Cardiac fibroblast (primary cell): ENCODE data around the gene TLCD2.

ENCODE experiments used
- DNase-seq, 2 donors: peaks; one replicate each; pipeline versions ENCODE4 v3.0.0 to v3.0.0-alpha.2; 2010; ENCODE audit warnings: low read depth in 2 of 2
- H3K4me3 ChIP-seq, 2 donors: replicated peaks in 1 of 2; 1 replicate in 1 of 2; 2 replicates in 1 of 2; pipeline ENCODE4 v1.5.1; 2011; ENCODE audit warnings: low read depth in 2 of 2, low read length in 2 of 2, mild to moderate bottlenecking in 2 of 2, moderate library complexity in 1 of 2
- CTCF ChIP-seq: IDR thresholded peaks from one replicate; pipeline ENCODE4 v1.5.1; 2011; ENCODE audit warnings: low read depth, mild to moderate bottlenecking, low read length, inconsistent platforms

TLCD2 gene

GRCh38 chr17:1753767-1754429 lies 43.7 kb upstream of the TLCD2 start:
- no peak for DNase-seq
- H3K4me3 ChIP-seq, result no peak overlapping the region
- TF ChIP-seq CTCF, result no peak

GRCh38 chr17:1752425-1753262 lies 42.5 kb upstream of the TLCD2 start:
- DNase-seq, result no peak
- H3K4me3 ChIP-seq, result no peak overlapping the region
- TF ChIP-seq CTCF, result no peak

GRCh38 chr17:1750628-1751027 lies 40.5 kb upstream of the TLCD2 start:
- TF ChIP-seq CTCF, result no peak
- DNase-seq, result no peak
- H3K4me3 ChIP-seq, result no peak overlapping the region

GRCh38 chr17:1746975-1747543 lies 36.9 kb upstream of the TLCD2 start:
- no peak overlapping the region for H3K4me3 ChIP-seq
- peak in 1 of 2 donors; percentile 54 for DNase-seq
- TF ChIP-seq CTCF, result no peak

GRCh38 chr17:1745513-1746020 lies 35.4 kb upstream of the TLCD2 start:
- no peak for TF ChIP-seq CTCF
- DNase-seq, result no peak
- no peak overlapping the region for H3K4me3 ChIP-seq

- no peak overlapping the region for H3K4me3 ChIP-seq
- no peak for DNase-seq
- no peak for TF ChIP-seq CTCF
Measured at GRCh38 chr17:1744551-1745512, 34.7 kb upstream of the TLCD2 start.
